MM.1S (cell line): ENCODE measurements around the gene SPAG16.

Experiments used
- CTCF ChIP-seq: fragments of 300-600 bp; sonication (generic); IDR thresholded peaks from 2 replicates; pipeline ENCODE4 v1.5.1; 2016; ENCODE audit warnings: antibody characterized with exemption, low read length, mixed read lengths
- EZH2phosphoT487 ChIP-seq: fragments of 300-600 bp; sonication (generic); IDR thresholded peaks from 2 replicates; pipeline ENCODE4 v1.6.1; 2018; ENCODE audit warnings: antibody characterized with exemption, low read length

GRCh38 chr2:214069254-214069653 lies 785.0 kb downstream of the SPAG16 start:
- no peak for TF ChIP-seq EZH2phosphoT487
- TF ChIP-seq CTCF, result no peak
